Measurements from ENCODE around the gene BDKRB2.

Gene BDKRB2

GRCh38 chr14:96212140-96212539, 7.5 kb downstream of the BDKRB2 start:
- TF ChIP-seq EZH2 (optimal IDR thresholded peaks at IDR 0.05; ENCODE audit: low read depth, low read length), result no peak
- TF ChIP-seq EZH2phosphoT487 (IDR thresholded peaks at IDR 0.05; ENCODE audit: low read length), result no peak
- TF ChIP-seq CTCF (IDR thresholded peaks at IDR 0.05; ENCODE audit: low read length), result no peak

DNA sequence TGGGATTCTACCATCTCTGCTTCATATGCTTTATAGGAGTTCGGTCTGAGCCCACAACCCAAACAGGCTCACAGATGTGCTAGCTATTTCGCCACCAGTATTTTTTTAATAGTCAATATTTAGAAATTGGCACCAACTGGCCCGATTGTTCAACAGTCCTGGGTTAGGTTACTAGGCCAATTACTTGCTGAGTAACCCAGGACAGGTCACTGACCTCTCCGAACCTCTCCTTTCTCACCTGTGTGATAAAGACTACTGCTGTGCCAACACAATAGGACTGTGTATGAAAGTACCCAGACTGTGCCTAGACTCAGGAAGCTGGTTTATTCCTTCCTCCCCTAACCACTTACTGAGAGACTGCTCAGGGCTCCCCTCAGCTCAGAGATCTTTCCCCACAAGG, 8.3 kb downstream of the BDKRB2 start:
- no peaks in the 10 kb centered on the region for H3K36me3 ChIP-seq (replicated peaks; ENCODE audit: insufficient read depth, low read length)
- H4K20me1 ChIP-seq (ENCODE audit: insufficient read depth, low read length), result no peaks in the 10 kb centered on the region
- H3K27ac ChIP-seq (ENCODE audit: low read length), result no peak overlapping the region
- no peak overlapping the region for H3K4me2 ChIP-seq (ENCODE audit: low read depth, low read length)
- H3K9me3 ChIP-seq (replicated peaks; ENCODE audit: insufficient read depth, low read length), result no peaks in the 10 kb centered on the region
- no peaks in the 10 kb centered on the region for H3K27me3 ChIP-seq (replicated peaks; ENCODE audit: insufficient read depth, low read length)
- no peaks in the 10 kb centered on the region for H3K9me2 ChIP-seq (replicated peaks; ENCODE audit: insufficient read depth, low read length)
- no peaks in the 10 kb centered on the region for H3F3A ChIP-seq (ENCODE audit: insufficient read depth, low read length)
- H2AFZ ChIP-seq (ENCODE audit: low read length), result no peak overlapping the region
- no peak overlapping the region for H3K9ac ChIP-seq (ENCODE audit: low read length)
- no peaks in the 10 kb centered on the region for H3K4me1 ChIP-seq (ENCODE audit: low read length)
- no peak for TF ChIP-seq EZH2 (optimal IDR thresholded peaks at IDR 0.05; ENCODE audit: low read depth, low read length)
- no peak for TF ChIP-seq EZH2phosphoT487 (IDR thresholded peaks at IDR 0.05; ENCODE audit: low read length)
- no peak for TF ChIP-seq CTCF (IDR thresholded peaks at IDR 0.05; ENCODE audit: low read length)
- no peaks in the 10 kb centered on the region for H3K79me2 ChIP-seq (ENCODE audit: low read length)
- no peak overlapping the region for H3K4me3 ChIP-seq (ENCODE audit: low read length)
- DNase-seq, result no peak

More at GRCh38 chr14:96212140-96212539, 7.5 kb downstream of the BDKRB2 start:
- H4K20me1 ChIP-seq (ENCODE audit: insufficient read depth, low read length), result no peaks in the 10 kb centered on the region
- H3K9me2 ChIP-seq (replicated peaks; ENCODE audit: insufficient read depth, low read length), result no peaks in the 10 kb centered on the region
- H3F3A ChIP-seq (ENCODE audit: insufficient read depth, low read length), result no peaks in the 10 kb centered on the region
- no peaks in the 10 kb centered on the region for H3K9me3 ChIP-seq (replicated peaks; ENCODE audit: insufficient read depth, low read length)
- H3K27ac ChIP-seq (ENCODE audit: low read length), result no peak overlapping the region
- no peaks in the 10 kb centered on the region for H3K27me3 ChIP-seq (replicated peaks; ENCODE audit: insufficient read depth, low read length)
- H3K4me1 ChIP-seq (ENCODE audit: low read length), result no peaks in the 10 kb centered on the region
- no peak for DNase-seq
- H3K4me2 ChIP-seq (ENCODE audit: low read depth, low read length), result no peak overlapping the region
- no peaks in the 10 kb centered on the region for H3K79me2 ChIP-seq (ENCODE audit: low read length)
- H2AFZ ChIP-seq (ENCODE audit: low read length), result no peak overlapping the region
- no peak overlapping the region for H3K9ac ChIP-seq (ENCODE audit: low read length)
- H3K36me3 ChIP-seq (replicated peaks; ENCODE audit: insufficient read depth, low read length), result no peaks in the 10 kb centered on the region
- no peak overlapping the region for H3K4me3 ChIP-seq (ENCODE audit: low read length)

DNA sequence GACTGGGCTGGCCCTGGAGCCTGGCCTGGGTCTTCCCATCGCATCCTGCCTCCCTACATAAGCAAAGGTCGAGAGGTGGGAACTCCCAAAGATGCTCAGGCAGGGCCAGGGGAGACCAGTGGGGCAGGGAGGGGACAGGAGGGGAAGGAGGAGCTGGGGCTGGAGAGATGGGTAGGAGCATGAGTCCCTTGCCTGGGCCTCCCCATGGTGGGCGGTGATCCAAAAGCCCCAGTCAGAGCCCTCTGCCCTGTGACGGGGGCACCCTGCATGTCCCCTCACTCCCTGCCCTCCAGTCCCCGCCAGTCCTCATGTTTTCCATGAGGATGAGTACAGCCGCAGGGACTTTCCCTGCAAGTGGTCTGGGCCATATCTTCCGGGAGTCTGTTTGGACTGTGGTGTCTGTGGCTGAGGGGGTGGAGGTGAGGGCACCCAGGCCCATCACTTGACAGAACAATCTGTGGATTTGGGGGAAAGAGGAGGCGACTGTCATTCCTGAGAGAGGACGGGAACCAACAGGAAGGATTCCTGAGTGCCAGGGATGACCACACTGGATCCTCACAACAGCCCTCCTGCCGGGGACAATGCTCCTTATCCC, 9.3 kb downstream of the BDKRB2 start:
- H3K79me2 ChIP-seq (ENCODE audit: low read length), result no peaks in the 10 kb centered on the region
- DNase-seq, result no peak
- no peak overlapping the region for H3K27ac ChIP-seq (ENCODE audit: low read length)
- no peaks in the 10 kb centered on the region for H4K20me1 ChIP-seq (ENCODE audit: insufficient read depth, low read length)
- no peaks in the 10 kb centered on the region for H3F3A ChIP-seq (ENCODE audit: insufficient read depth, low read length)
- H3K36me3 ChIP-seq (replicated peaks; ENCODE audit: insufficient read depth, low read length), result no peaks in the 10 kb centered on the region
- no peaks in the 10 kb centered on the region for H3K9me2 ChIP-seq (replicated peaks; ENCODE audit: insufficient read depth, low read length)
- H3K27me3 ChIP-seq (replicated peaks; ENCODE audit: insufficient read depth, low read length), result no peaks in the 10 kb centered on the region
- H3K9ac ChIP-seq (ENCODE audit: low read length), result no peak overlapping the region
- no peak for TF ChIP-seq EZH2 (optimal IDR thresholded peaks at IDR 0.05; ENCODE audit: low read depth, low read length)
- TF ChIP-seq CTCF (IDR thresholded peaks at IDR 0.05; ENCODE audit: low read length), result no peak
- TF ChIP-seq EZH2phosphoT487 (IDR thresholded peaks at IDR 0.05; ENCODE audit: low read length), result no peak
- H2AFZ ChIP-seq (ENCODE audit: low read length), result no peak overlapping the region
- no peak overlapping the region for H3K4me2 ChIP-seq (ENCODE audit: low read depth, low read length)
- no peak overlapping the region for H3K4me3 ChIP-seq (ENCODE audit: low read length)
- H3K4me1 ChIP-seq (ENCODE audit: low read length), result no peaks in the 10 kb centered on the region
- H3K9me3 ChIP-seq (replicated peaks; ENCODE audit: insufficient read depth, low read length), result no peaks in the 10 kb centered on the region
